ENCODE measurements around the gene SHISA8.
A peak's percentile ranks its signal among the peaks of the same experiment; 100 is the strongest.

SHISA8 gene

DNA sequence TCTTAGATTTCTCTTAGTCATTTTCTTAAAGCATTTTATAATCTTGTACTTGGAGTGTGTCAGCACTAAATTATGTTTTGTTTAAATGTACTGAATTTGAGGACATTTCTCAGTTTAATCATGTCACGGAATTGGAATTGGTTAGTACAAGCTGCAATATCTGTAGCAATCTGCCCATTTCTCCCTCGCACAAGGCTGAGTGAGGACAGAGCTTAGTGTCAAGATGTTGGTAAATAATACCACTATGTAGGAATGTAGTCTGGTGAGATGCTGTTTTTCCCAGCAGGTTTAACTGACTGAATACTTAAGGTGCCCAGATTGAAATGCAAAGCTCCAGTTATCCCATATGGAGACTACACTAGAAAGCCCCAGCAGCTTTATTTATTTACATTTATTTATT lies 51.4 kb downstream of the SHISA8 start:
- no peak overlapping the region for H3K27ac ChIP-seq
- DNase-seq (ENCODE audit: low read depth, low spot score) = no peak

- H3K27ac ChIP-seq = peak overlapping the region; percentile 26
- no peak for DNase-seq (ENCODE audit: low read depth, low spot score)
Observed at GRCh38 chr22:41862530-41863266, 52.2 kb downstream of the SHISA8 start.

DNA sequence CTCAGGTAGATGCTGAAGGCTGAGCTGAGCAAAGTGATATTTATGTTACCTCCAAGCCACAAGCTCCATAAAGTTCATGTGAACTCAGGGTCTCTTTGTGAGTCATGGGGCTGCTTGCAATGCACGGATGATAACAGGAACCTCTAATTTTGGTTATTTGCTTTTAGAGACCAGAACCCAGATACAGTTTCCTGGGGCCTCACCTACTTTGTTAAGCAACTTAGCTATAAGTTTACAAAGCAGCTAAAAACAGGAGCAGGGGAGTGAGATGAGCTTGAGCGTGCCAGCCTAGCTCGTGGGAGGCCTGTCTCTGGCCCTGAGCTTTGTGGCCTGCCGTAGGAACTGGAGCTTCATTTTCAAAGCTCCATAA lies 52.7 kb downstream of the SHISA8 start:
- no peak for DNase-seq (ENCODE audit: low read depth, low spot score)
- peak overlapping the region; percentile 26 for H3K27ac ChIP-seq

All from epithelial cell of prostate (primary cell).